Measurements from ENCODE around the gene GRIK3.

DNA sequence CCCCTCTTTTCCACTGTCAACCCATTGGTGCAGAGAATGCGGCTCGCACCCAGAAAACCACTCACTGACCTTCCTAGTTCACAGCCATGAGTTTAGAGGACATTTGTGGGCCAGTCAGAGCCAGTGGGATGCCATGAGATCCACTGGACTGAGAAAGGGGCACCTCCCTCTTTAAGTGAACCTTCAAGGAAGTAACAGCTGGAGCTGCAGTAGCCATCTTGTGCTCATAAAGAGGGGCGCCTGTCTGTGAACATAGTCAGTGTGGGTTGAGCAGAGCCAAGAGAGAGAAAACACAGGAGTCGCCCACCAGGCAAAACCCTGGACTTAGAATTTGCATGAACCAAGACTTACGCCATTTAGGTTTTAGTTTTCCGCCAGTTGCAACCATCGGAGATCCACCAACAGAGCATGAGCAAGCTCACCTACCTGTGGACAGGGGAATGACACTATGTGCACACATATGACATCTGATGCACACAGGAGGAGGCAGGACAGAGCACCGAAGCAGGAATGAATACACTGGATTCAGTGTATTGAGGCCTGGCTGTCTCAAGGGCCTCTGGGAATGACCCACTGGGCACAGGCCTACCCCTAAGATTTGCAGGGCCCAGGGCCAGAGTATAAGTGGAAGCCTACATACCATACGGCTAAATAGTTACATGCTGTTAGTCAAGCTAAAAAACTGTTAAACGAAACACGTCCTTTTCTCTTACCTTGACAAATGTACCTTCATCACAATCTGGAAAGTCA, 151.6 kb downstream of the GRIK3 start:
- TF ChIP-seq CTCF (IDR thresholded peaks at IDR 0.05) (no peak), POLR2A (IDR thresholded peaks at IDR 0.05) (no peak)

All from right lobe of liver (tissue), 4 donors.